ENCODE data around the gene CRACDL.

DNA sequence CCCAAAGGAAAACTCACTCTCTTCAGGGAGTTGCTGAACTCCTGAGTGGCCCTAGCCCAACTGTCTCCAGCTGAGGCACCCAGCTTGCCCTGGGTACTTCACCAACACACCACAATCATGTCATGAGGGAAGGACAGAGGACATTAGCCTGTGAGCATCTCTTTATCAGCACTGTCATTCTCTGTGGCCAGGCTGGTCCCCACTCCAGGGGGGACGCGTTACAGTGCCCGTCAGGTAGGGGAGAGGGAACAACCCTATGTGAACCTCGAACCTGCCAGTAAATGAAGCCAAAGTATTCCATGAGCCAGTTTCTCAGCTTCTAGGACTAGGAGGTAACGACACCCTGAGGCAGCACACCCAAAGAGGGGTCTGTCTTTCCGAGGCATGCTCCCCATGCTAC is 110.2 kb downstream of the CRACDL start:
- TF ChIP-seq CTCF (IDR thresholded peaks at IDR 0.05; ENCODE audit: insufficient read depth, low read length, poor library complexity, severe bottlenecking) = no peak
- no peak for TF ChIP-seq EZH2phosphoT487 (conservative IDR thresholded peaks at IDR 0.05; ENCODE audit: low read length)
